HG03097 (cell line): ENCODE data around the gene CDH4.

Experiments used
- ATAC-seq: cut with Tn5 transposase; IDR thresholded peaks from one replicate; pipeline ENCODE4 v1.9.1; 2021; ENCODE audit not compliant: unreplicated experiment, low FRiP score

CDH4 gene

GRCh38 chr20:61539706-61540360 lies 287.8 kb downstream of the CDH4 start:
- no peak for ATAC-seq

- ATAC-seq = no peak
Measured at GRCh38 chr20:61541537-61541936, 289.5 kb downstream of the CDH4 start.

- ATAC-seq = no peak
Measured at GRCh38 chr20:61543086-61543485, 291.0 kb downstream of the CDH4 start.

GRCh38 chr20:61543931-61544745 lies 292.1 kb downstream of the CDH4 start:
- ATAC-seq = no peak

GRCh38 chr20:61544910-61545889 lies 293.1 kb downstream of the CDH4 start:
- no peak for ATAC-seq

- no peak for ATAC-seq
Measured at GRCh38 chr20:61546641-61547040, 294.6 kb downstream of the CDH4 start.

- no peak for ATAC-seq
Measured at GRCh38 chr20:61548069-61548468, 296.0 kb downstream of the CDH4 start.

GRCh38 chr20:61549865-61550264 lies 297.8 kb downstream of the CDH4 start:
- ATAC-seq = no peak

- ATAC-seq = no peak
Measured at GRCh38 chr20:61551401-61551800, 299.3 kb downstream of the CDH4 start.

GRCh38 chr20:61554617-61555016 lies 302.6 kb downstream of the CDH4 start:
- ATAC-seq = no peak

- no peak for ATAC-seq
Measured at GRCh38 chr20:61555566-61555965, 303.5 kb downstream of the CDH4 start.

- ATAC-seq = no peak
Measured at GRCh38 chr20:61556111-61556510, 304.1 kb downstream of the CDH4 start.

- ATAC-seq = no peak
Measured at GRCh38 chr20:61556673-61557072, 304.6 kb downstream of the CDH4 start.

- ATAC-seq = no peak
Measured at GRCh38 chr20:61557621-61558020, 305.6 kb downstream of the CDH4 start.

GRCh38 chr20:61558726-61559125 lies 306.7 kb downstream of the CDH4 start:
- ATAC-seq = no peak

GRCh38 chr20:61559706-61560315 lies 307.8 kb downstream of the CDH4 start:
- ATAC-seq = no peak

- ATAC-seq = no peak
Measured at GRCh38 chr20:61560361-61560853, 308.3 kb downstream of the CDH4 start.

GRCh38 chr20:61561111-61561830 lies 309.2 kb downstream of the CDH4 start:
- no peak for ATAC-seq

GRCh38 chr20:61562491-61562890 lies 310.4 kb downstream of the CDH4 start:
- ATAC-seq = no peak
